Calu3 (cell line): ENCODE measurements around the gene CTSZ. TPM values are rescaled to one million over a fixed set of nuclear protein-coding genes. Genes with fewer than 3 reads are reported as not detected.

Experiments
- BruUV-seq: library from RNA; stranded (reverse); fragments of 400-500 nt; replicated peaks from 2 replicates; lab custom pipeline; 2021; lab: Mats Ljungman, UMichigan
- CTCF ChIA-PET: fragments of 300-600 bp; sonication (Branson Sonifier 250); formaldehyde crosslinking; loops from one replicate; lab custom pipeline; 2022; ENCODE audit warnings: antibody characterized with exemption; lab: Charles Lee
- DNase-seq: peaks from one replicate; pipeline ENCODE4 v3.0.0; 2022
- H3K27ac Mint-ChIP-seq: one replicate; pipeline ENCODE4 v1.8.0; 2022; ENCODE audit warnings: mixed read lengths; ENCODE audit not compliant: unreplicated experiment
- H3K27me3 Mint-ChIP-seq: one replicate; pipeline ENCODE4 v1.8.0; 2022; ENCODE audit warnings: mixed read lengths; ENCODE audit not compliant: unreplicated experiment
- H3K36me3 Mint-ChIP-seq: one replicate; pipeline ENCODE4 v1.8.0; 2022; ENCODE audit warnings: mild to moderate bottlenecking, moderate library complexity, mixed read lengths; ENCODE audit not compliant: insufficient read depth, unreplicated experiment
- H3K4me1 Mint-ChIP-seq: one replicate; pipeline ENCODE4 v1.8.0; 2022; ENCODE audit warnings: mild to moderate bottlenecking, low read depth, mixed read lengths; ENCODE audit not compliant: unreplicated experiment
- H3K4me3 Mint-ChIP-seq: one replicate; pipeline ENCODE4 v1.8.0; 2022; ENCODE audit warnings: mild to moderate bottlenecking, low read depth, moderate library complexity, mixed read lengths; ENCODE audit not compliant: unreplicated experiment
- H3K9me3 Mint-ChIP-seq: one replicate; pipeline ENCODE4 v1.8.0; 2022; ENCODE audit warnings: low read depth, mixed read lengths; ENCODE audit not compliant: unreplicated experiment
- intact Hi-C: fragments of 100-400 bp; cut with micrococcal nuclease; formaldehyde crosslinking; loops from one replicate; pipeline ENCODE4 v1.10.0; 2022; ENCODE audit not compliant: unreplicated experiment
- total RNA-seq: library from RNA; stranded (reverse); gene quantifications from 2 replicates; pipeline ENCODE4 v1.2.3, GENCODE V29; 2022
- TF ChIP-seq, protein P1 (sequence below): fragments of 200-600 bp; IDR thresholded peaks from one replicate; pipeline ENCODE4 v1.8.0; 2022; ENCODE audit warnings: antibody characterized with exemption; ENCODE audit not compliant: unreplicated experiment

Gene CTSZ
- total RNA-seq, 1 experiment from 2014 or later = 183 TPM

GRCh38 chr20:58973179-58973578 lies 33.9 kb downstream of the CTSZ start:
- TF ChIP-seq, protein P1, sequence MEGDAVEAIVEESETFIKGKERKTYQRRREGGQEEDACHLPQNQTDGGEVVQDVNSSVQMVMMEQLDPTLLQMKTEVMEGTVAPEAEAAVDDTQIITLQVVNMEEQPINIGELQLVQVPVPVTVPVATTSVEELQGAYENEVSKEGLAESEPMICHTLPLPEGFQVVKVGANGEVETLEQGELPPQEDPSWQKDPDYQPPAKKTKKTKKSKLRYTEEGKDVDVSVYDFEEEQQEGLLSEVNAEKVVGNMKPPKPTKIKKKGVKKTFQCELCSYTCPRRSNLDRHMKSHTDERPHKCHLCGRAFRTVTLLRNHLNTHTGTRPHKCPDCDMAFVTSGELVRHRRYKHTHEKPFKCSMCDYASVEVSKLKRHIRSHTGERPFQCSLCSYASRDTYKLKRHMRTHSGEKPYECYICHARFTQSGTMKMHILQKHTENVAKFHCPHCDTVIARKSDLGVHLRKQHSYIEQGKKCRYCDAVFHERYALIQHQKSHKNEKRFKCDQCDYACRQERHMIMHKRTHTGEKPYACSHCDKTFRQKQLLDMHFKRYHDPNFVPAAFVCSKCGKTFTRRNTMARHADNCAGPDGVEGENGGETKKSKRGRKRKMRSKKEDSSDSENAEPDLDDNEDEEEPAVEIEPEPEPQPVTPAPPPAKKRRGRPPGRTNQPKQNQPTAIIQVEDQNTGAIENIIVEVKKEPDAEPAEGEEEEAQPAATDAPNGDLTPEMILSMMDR = no peak
- peaks cover 13% of the 10 kb centered on the region for H3K27me3 Mint-ChIP-seq
- DNase-seq = no peak
- H3K4me3 Mint-ChIP-seq = no peak overlapping the region
- H3K27ac Mint-ChIP-seq = no peak overlapping the region
- H3K4me1 Mint-ChIP-seq = no peaks in the 10 kb centered on the region
- CTCF ChIA-PET = no interaction called here
- H3K36me3 Mint-ChIP-seq = no peaks in the 10 kb centered on the region
- peaks cover 6% of the 10 kb centered on the region for H3K9me3 Mint-ChIP-seq
- intact Hi-C loops = no loop called here
- no TSS peak for BruUV-seq

- H3K36me3 Mint-ChIP-seq = no peaks in the 10 kb centered on the region
- no peaks in the 10 kb centered on the region for H3K4me1 Mint-ChIP-seq
- no peak for DNase-seq
- H3K27ac Mint-ChIP-seq = no peak overlapping the region
- H3K9me3 Mint-ChIP-seq = peaks cover 4% of the 10 kb centered on the region
- peaks cover 13% of the 10 kb centered on the region for H3K27me3 Mint-ChIP-seq
- TF ChIP-seq, protein P1 = no peak
- no TSS peak for BruUV-seq
- CTCF ChIA-PET = interaction anchor here (0.8 kb wide), 1 partner anchor 11 kb away, joined by 4 read pairs; no protein-coding TSS in a partner anchor
- intact Hi-C loops = no loop called here
- H3K4me3 Mint-ChIP-seq = no peak overlapping the region
Observed at GRCh38 chr20:58971429-58971828, 35.6 kb downstream of the CTSZ start.

DNA sequence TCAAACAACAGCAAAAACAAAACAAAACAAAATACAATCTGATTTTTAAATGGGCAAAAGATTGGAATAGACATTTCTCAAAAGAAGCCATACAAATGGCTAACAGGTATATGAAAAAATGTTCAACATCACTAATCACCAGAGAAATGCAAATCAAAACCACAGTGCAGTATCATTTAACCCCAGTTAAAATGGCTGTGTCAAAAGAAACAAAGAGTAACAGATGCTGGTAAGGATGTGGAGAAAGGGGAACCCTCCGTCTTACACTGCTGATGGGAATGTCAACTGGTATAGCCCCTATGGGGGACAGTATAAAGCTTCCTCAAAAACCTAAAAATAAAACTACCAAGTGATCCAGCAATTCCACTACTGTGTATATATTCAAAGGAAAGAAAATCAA lies 36.9 kb downstream of the CTSZ start:
- TF ChIP-seq, protein P1 = no peak
- peaks cover 4% of the 10 kb centered on the region for H3K9me3 Mint-ChIP-seq
- DNase-seq = no peak
- CTCF ChIA-PET = interaction anchor here (0.8 kb wide), 1 partner anchor 94 kb away, joined by 3 read pairs; no protein-coding TSS in a partner anchor
- no peak overlapping the region for H3K27ac Mint-ChIP-seq
- no peaks in the 10 kb centered on the region for H3K4me1 Mint-ChIP-seq
- H3K27me3 Mint-ChIP-seq = peaks cover 23% of the 10 kb centered on the region
- H3K36me3 Mint-ChIP-seq = no peaks in the 10 kb centered on the region
- intact Hi-C loops = no loop called here
- no peak overlapping the region for H3K4me3 Mint-ChIP-seq
- BruUV-seq = no TSS peak

DNA sequence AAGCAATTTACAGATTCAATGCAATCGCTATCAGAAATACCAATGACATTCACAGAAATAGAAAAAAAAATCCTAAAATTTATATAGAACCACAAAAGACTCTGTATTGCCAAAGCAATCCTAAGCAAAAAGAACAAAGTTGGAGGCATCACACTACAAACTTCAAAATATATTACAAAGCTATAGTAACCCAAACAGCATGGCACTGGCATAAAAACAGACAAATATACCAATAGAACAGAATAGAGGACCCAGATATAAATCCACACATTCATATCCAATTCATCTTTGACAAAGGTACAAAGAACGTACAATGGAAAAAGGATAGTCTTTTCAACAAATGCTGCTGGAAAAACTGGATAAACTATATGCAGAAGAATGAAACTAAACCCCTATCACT lies 37.6 kb downstream of the CTSZ start:
- H3K27me3 Mint-ChIP-seq = peaks cover 30% of the 10 kb centered on the region
- BruUV-seq = no TSS peak
- peaks cover 4% of the 10 kb centered on the region for H3K9me3 Mint-ChIP-seq
- H3K36me3 Mint-ChIP-seq = no peaks in the 10 kb centered on the region
- TF ChIP-seq, protein P1 = no peak
- no peak for DNase-seq
- H3K4me3 Mint-ChIP-seq = no peak overlapping the region
- CTCF ChIA-PET = no interaction called here
- intact Hi-C loops = no loop called here
- no peak overlapping the region for H3K27ac Mint-ChIP-seq
- H3K4me1 Mint-ChIP-seq = no peaks in the 10 kb centered on the region
